ENCODE results near the gene CRYZ.
A peak's percentile ranks its signal among the peaks of the same experiment; 100 is the strongest.
"Not testable (repeated sequence)": the region's sequence is repeated elsewhere in the genome, so short reads cannot be mapped to it uniquely, and the experiment has no call there.

CRYZ gene

GRCh38 chr1:74732960-74733603 lies at the start of gene CRYZ, which contains the start of gene TYW3:
TSS of gene CRYZ (minus strand) at chr1:74733050. CDS start at chr1:74724821, 8,229 bp downstream.
TSS of gene TYW3 (plus strand) at chr1:74733152. CDS start at chr1:74733245, 93 bp downstream.
- peak; percentile 86 for DNase-seq

GRCh38 chr1:74780594-74780993 lies 47.7 kb upstream of the CRYZ start:
- no peak for DNase-seq

- no peak for DNase-seq
Observed at GRCh38 chr1:74779750-74780149, 46.9 kb upstream of the CRYZ start.

DNA sequence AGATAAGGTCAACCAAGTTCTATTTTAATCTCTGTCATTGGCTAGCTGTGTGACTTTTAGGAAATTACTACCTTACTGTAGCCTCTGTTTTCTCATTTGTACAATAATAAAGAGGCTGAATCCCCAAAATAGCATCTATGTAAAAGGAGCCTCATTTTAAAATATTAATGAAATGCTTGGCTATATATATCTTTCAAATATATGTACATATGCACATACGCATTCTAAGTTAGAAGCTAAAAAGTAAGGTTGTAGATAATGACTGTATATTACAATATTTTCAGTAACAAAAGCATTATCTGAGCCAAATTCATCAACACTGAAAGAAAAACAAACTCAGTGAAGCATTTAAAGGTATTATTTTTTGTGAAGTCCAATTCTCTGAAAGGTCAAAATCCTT lies 44.7 kb upstream of the CRYZ start:
- DNase-seq: no peak

GRCh38 chr1:74775735-74776134 lies 42.9 kb upstream of the CRYZ start:
- DNase-seq: no peak

GRCh38 chr1:74773582-74773981 lies 40.7 kb upstream of the CRYZ start:
- DNase-seq: no peak

GRCh38 chr1:74772945-74773344 lies 40.1 kb upstream of the CRYZ start:
- no peak for DNase-seq

GRCh38 chr1:74771913-74772515 lies 39.2 kb upstream of the CRYZ start:
- DNase-seq: peak; percentile 58

DNA sequence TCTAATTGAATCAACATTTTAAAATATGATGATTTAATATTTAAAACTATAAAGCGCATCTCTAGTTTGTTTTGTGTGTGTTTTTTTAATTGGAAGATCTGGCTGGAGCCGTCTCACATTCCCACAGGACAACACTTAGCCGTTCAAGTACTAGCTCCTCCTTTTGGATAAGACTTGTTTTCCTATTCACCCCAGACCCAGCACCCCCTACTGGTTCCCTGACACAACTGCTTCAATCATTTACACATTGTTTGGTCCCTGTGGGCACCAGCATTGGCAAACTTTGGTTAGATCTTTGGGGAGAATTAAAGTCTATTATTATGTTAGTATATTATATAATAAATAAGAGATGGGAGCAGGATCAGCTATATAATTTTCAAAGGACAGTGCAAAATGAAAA lies 34.6 kb upstream of the CRYZ start:
- no peak for DNase-seq

DNA sequence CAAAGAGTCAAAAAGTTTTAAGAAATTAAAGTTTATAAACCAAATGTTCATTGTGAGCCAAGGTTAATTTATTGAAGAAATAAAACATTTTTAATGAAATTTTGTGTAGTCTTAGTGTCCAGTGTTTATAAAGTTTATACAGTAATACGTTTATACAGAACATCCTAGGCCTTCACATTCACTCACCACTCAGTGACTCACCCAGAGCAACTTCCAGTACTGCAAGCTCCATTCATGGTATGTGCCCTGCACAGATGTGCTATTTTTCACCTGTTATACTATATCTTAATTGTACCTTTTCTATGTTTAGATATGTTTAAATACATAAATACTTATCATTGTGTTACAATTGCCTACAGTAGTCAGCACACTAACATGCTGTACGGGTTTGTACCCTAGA lies 33.7 kb upstream of the CRYZ start:
- DNase-seq: no peak

DNA sequence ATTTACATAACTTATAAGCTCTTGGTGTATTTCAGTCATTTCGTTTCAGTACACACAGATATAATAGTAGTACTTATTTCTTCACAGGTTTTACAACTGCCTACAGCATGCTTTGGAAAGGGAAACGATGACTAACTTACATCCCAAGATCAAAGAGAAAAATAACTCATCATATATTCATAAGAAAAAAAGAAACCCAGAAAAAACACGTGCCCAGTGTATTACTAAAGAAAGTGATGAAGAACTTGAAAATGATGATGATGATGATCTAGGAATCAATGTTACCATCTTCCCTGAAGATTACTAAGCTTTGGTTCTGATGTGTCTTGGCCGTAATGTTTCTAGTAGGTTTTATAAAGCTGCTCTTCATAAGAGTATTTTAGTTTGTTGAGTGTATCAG lies 31.0 kb upstream of the CRYZ start:
- no peak for DNase-seq

- not testable (repeated sequence) for DNase-seq
Observed at GRCh38 chr1:74756650-74757049, 23.8 kb upstream of the CRYZ start.

DNA sequence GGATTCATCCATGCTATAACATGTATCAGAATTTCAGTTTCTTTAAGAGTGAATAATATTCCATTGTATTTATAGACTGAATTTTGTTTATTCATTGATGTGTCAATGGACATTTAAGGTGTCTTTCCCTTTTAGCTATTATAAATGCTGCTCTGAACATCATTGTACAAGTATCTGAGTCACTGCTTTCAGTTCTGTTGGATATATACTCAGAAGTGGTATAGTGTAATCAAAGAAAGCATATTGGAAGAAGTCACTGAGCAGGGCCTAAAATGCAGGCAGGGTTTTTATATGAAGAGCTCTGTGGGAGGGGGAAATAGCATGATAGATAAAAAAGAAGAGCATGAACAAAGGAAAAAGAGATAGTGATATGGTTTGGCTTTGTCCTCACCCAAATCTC lies 22.6 kb upstream of the CRYZ start:
- no peak for DNase-seq

DNA sequence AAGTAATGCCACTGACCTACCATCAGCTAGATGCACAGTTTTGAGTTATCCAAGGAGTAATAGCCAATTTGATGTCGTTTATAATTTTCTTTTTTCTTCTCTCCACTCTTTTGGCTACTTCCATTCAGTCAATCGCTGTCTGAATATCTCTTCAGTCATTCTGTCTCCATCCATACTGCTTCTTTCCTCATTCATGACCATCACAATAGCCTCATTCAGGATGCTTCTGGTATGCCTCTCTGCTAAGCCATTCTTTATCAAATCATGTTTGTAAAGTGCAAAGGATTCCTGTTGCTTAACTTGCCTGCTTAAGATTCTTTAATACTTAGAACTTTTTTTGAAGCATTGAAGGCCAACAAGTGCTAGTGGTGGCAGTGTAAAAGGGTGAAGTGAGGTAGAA lies 20.3 kb upstream of the CRYZ start:
- no peak for DNase-seq

- no peak for DNase-seq
Observed at GRCh38 chr1:74748960-74749359, 16.1 kb upstream of the CRYZ start.

DNA sequence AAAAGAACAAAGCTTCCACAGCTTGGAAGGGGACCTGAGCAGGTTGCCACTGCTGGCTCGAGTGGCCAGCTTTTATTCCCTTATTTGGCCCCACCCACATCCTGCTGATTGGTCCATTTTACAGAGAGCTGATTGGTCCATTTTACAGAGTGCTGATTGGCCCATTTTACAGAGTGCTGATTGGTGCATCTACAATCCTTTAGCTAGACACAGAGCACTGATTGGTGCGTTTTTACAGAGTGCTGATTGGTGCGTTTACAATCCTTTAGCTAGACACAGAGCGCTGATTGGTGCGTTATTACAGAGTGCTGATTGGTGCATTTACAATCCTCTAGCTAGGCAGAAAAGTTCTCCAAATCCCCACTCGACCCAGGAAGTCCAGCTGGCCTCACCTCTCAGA lies 12.4 kb upstream of the CRYZ start:
- DNase-seq: not testable (repeated sequence)

- DNase-seq: not testable (repeated sequence)
Observed at GRCh38 chr1:74740307-74740980, 7.6 kb upstream of the CRYZ start.

- DNase-seq: no peak
Observed at GRCh38 chr1:74737333-74737732, 4.5 kb upstream of the CRYZ start.

DNA sequence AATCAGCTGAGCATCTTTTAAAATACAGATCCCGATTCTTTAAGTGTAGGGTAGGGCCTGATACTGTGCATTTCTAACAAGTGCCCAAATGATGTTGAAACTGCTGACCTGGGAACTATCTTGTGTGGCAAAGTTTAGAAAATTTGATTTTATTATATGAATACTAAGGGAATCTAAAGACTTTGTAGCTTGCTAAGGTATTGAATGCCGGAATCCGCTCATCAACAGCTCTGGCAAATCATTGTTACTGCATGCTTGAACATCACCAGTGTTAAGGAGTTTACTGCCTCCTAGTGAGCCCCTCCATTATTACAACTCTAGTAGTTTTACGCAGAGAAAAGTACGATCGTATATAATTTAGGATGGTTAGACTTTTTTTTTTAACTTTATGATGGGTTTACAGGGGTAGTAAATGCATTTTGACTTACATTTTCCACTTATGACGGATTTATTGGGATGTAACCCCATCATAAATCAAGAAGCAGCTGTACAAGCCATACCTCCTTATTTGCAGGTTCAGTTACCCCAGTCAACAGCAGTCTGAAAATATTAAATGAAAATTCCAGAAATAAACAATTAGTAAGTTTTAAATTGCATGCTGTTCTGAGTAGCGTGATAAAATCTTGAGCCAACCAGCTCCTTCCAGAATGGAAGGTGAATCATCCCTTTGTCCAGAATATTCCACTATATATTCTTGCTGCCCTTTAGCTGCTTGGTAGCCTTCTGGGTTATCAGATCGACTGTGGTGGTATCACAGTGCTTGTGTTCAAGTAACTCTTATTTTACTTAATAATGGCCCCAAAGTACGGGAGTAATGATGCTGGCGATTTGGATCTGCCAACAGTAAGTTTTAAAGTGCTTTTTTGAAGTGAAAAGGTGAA lies 994 bp upstream of the CRYZ start:
- DNase-seq: peak; percentile 69

GRCh38 chr1:74732071-74732946 lies 541 bp downstream of the CRYZ start:
- DNase-seq: not testable (repeated sequence)

DNA sequence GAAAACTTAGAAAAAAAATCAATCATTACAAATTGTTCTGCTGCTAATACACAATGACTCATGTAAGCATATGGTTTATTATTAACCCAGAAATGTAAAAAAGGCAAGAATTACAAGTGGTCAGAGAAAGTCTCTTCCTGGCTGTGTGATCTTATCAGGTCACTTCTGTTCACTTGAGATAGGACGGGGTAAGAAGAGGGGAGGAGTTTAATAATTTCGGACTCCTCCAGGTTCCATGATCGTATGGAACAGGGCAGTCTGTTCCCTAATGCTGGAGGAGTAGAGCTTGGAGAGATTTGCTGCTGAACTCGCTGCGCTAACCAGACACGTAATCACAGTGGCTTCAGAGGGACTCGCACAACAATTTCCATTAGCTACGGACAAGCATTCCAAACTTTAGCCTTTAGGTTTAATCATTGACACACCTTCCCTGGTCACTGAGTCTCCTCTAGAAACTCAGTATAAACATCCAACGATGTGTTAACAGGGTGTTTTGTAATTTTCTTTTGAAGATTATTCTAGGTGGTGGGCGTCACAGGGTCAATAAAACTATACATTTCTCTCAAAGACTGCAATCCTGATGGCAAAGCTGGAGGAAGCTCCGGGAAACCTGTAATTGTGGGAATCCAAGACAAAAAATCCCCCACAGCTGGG lies 1.3 kb downstream of the CRYZ start:
- no peak for DNase-seq

Data from NCI-H748 treated with DMSO at 0.1 percent for 48 hours (cell line).